ENCODE measurements around the gene ITPR2. TPM values are rescaled to one million over a fixed set of nuclear protein-coding genes. Genes with fewer than 3 reads are reported as not detected.

Gene ITPR2
- total and polyA plus RNA-seq, 2 of the 13 experiments (the other 11 are each of a cell fraction or from before 2014, with no cell fraction given), result 31.9 to 81.9 TPM

DNA sequence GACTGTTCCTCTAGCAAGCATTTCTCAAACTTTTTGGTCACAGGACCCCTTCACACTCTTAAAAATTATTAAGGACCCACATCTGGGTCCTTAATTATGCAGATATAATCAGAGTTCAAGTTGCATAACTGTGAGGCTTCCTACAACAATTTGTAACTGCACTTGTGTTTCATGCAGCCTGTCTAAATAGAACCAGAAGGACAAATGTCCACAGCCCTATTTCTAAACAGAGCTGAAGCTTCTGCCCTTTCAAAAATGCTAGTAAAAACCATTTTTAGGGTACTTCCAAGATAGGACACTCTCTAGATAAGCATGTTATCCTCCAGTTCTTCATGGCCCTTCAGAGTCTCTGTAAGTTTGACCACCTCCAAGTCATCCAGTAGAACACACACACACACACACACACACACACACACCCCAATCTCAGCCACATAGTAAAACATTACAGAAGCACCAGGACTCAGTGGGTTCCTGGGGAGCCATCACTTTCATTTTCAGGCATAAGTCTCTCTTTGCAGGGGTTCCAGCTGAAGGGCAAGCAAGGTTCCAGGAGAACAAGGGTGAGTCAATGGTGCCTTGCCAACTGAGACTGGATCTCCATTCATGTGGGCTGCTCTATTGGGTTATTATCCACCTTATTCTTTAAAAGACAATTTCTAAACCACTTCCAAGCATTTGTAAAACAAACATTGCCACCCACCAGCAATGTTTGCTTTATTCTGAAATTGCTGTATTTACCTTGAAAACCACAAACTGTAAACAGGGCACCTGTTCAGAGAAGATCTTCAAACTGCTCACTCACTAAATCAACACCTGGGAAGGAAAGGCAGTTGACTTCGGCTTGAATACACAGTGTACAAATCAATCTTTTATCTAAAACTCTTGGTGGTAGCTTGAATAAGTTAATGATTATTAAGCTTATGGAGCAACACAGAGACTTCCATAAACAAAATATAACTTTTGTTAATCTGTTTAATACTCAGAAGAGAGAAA lies 64.1 kb downstream of the ITPR2 start (continued):
- TF ChIP-seq MAF1 (CRISPR knock-in tag; IDR thresholded peaks at IDR 0.05; ENCODE audit: borderline replicate concordance) (no peak), PBX3 (CRISPR knock-in tag; IDR thresholded peaks at IDR 0.05; ENCODE audit: borderline replicate concordance) (no peak), ZNF7 (CRISPR knock-in tag; IDR thresholded peaks at IDR 0.05) (no peak), ZNF530 (CRISPR knock-in tag; IDR thresholded peaks at IDR 0.05; ENCODE audit: low read depth) (no peak), CHD4 (IDR thresholded peaks at IDR 0.05; ENCODE audit: borderline replicate concordance, low read length) (peak; percentile 75; the same call in 1 of the 2 replicates), SOX13 (IDR thresholded peaks at IDR 0.05) (peak; percentile 96), SOX13 (CRISPR knock-in tag; conservative IDR thresholded peaks at IDR 0.05 in 1 of 2, IDR thresholded peaks at IDR 0.05 in 1 of 2) (peak in 1 of 2 experiments; percentile 99; a peak in 2 of 4 replicates), HNRNPL (IDR thresholded peaks at IDR 0.05; ENCODE audit: low read depth, low read length) (no peak), SRSF4 (IDR thresholded peaks at IDR 0.05; ENCODE audit: low read depth, low read length, poor library complexity, severe bottlenecking) (no peak), POLR2G (IDR thresholded peaks at IDR 0.05; ENCODE audit: low read depth, low read length) (no peak; the same call in 1 of the 2 replicates), ZNF333 (CRISPR knock-in tag; IDR thresholded peaks at IDR 0.05; ENCODE audit: borderline replicate concordance) (no peak), THRA (CRISPR knock-in tag; IDR thresholded peaks at IDR 0.05; ENCODE audit: borderline replicate concordance) (peak; percentile 93), MTA1 (CRISPR knock-in tag; IDR thresholded peaks at IDR 0.05; ENCODE audit: borderline replicate concordance) (no peak), ZNF781 (CRISPR knock-in tag; IDR thresholded peaks at IDR 0.05; ENCODE audit: borderline replicate concordance, not compliant biosample characterization) (no peak), CBX2 (IDR thresholded peaks at IDR 0.05; ENCODE audit: low read depth, low read length) (no peak), CBX2 (CRISPR knock-in tag; IDR thresholded peaks at IDR 0.05; ENCODE audit: low read depth) (no peak)
- TF ChIP-seq, protein P1, sequence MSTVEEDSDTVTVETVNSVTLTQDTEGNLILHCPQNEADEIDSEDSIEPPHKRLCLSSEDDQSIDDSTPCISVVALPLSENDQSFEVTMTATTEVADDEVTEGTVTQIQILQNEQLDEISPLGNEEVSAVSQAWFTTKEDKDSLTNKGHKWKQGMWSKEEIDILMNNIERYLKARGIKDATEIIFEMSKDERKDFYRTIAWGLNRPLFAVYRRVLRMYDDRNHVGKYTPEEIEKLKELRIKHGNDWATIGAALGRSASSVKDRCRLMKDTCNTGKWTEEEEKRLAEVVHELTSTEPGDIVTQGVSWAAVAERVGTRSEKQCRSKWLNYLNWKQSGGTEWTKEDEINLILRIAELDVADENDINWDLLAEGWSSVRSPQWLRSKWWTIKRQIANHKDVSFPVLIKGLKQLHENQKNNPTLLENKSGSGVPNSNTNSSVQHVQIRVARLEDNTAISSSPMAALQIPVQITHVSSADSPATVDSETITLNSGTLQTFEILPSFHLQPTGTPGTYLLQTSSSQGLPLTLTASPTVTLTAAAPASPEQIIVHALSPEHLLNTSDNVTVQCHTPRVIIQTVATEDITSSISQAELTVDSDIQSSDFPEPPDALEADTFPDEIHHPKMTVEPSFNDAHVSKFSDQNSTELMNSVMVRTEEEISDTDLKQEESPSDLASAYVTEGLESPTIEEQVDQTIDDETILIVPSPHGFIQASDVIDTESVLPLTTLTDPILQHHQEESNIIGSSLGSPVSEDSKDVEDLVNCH (CRISPR knock-in tag; IDR thresholded peaks at IDR 0.05), result no peak
- TF ChIP-seq, protein P2, sequence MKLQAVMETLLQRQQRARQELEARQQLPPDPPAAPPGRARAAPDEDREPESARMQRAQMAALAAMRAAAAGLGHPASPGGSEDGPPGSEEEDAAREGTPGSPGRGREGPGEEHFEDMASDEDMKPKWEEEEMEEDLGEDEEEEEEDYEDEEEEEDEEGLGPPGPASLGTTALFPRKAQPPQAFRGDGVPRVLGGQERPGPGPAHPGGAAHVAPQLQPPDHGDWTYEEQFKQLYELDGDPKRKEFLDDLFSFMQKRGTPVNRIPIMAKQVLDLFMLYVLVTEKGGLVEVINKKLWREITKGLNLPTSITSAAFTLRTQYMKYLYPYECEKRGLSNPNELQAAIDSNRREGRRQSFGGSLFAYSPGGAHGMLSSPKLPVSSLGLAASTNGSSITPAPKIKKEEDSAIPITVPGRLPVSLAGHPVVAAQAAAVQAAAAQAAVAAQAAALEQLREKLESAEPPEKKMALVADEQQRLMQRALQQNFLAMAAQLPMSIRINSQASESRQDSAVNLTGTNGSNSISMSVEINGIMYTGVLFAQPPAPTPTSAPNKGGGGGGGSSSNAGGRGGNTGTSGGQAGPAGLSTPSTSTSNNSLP (IDR thresholded peaks at IDR 0.05; ENCODE audit: low read depth, low read length), result peak; percentile 98
- TF ChIP-seq, protein P3, sequence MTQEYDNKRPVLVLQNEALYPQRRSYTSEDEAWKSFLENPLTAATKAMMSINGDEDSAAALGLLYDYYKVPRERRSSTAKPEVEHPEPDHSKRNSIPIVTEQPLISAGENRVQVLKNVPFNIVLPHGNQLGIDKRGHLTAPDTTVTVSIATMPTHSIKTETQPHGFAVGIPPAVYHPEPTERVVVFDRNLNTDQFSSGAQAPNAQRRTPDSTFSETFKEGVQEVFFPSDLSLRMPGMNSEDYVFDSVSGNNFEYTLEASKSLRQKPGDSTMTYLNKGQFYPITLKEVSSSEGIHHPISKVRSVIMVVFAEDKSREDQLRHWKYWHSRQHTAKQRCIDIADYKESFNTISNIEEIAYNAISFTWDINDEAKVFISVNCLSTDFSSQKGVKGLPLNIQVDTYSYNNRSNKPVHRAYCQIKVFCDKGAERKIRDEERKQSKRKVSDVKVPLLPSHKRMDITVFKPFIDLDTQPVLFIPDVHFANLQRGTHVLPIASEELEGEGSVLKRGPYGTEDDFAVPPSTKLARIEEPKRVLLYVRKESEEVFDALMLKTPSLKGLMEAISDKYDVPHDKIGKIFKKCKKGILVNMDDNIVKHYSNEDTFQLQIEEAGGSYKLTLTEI (CRISPR knock-in tag; conservative IDR thresholded peaks at IDR 0.05), result no peak
